ENCODE data around the gene MAP4.

MAP4 gene

DNA sequence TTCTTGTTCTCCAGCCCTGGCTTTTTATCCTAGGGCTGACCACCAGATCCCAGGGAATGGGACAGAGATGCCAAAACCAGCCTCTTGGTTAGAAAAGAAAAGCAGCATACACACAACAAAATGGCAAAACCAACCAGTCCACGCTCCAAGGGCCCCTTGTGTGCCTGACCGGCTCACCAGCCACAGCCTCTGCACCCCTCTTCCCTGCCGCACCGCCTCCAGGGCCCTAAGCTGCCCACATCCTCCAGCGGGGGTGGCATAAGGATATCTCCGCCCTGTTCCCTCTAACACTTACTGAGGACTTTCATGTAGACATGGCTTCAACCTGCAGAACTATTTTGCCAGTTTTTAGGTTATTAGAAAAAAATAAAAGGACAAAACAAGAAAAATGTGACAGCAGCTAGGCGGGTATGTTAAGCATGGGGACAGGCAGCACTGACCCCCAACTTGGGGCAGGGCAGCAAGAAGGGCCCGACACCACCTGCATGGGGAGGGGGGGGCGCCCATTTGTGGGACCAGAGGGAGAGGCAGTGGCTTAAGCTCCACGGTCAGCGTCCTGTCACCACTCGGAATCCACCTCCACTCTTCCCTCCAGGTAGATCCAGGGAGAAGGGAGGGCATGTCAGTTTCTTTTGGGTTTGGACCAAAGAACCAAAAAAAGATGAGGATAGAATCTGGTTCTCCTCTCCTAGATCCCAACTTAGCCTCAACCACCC lies 164.2 kb downstream of the MAP4 start:
- TF ChIP-seq TAF1 (IDR thresholded peaks at IDR 0.05; ENCODE audit: low read depth, low read length) (no peak), PAX5 (IDR thresholded peaks at IDR 0.05; ENCODE audit: insufficient read depth, low read length, severe bottlenecking) (no peak), POLR2AphosphoS5 (IDR thresholded peaks at IDR 0.05; ENCODE audit: low read depth, low read length) (no peak), SPI1 (IDR thresholded peaks at IDR 0.05; ENCODE audit: low read depth, low read length) (no peak), POU2F2 (IDR thresholded peaks at IDR 0.05; ENCODE audit: low read depth, low read length) (no peak), POLR2A (IDR thresholded peaks at IDR 0.05; ENCODE audit: low read depth, low read length) (no peak)
- DNase-seq (ENCODE audit: insufficient read length, low spot score) (no peak), FAIRE-seq (no peak)

DNA sequence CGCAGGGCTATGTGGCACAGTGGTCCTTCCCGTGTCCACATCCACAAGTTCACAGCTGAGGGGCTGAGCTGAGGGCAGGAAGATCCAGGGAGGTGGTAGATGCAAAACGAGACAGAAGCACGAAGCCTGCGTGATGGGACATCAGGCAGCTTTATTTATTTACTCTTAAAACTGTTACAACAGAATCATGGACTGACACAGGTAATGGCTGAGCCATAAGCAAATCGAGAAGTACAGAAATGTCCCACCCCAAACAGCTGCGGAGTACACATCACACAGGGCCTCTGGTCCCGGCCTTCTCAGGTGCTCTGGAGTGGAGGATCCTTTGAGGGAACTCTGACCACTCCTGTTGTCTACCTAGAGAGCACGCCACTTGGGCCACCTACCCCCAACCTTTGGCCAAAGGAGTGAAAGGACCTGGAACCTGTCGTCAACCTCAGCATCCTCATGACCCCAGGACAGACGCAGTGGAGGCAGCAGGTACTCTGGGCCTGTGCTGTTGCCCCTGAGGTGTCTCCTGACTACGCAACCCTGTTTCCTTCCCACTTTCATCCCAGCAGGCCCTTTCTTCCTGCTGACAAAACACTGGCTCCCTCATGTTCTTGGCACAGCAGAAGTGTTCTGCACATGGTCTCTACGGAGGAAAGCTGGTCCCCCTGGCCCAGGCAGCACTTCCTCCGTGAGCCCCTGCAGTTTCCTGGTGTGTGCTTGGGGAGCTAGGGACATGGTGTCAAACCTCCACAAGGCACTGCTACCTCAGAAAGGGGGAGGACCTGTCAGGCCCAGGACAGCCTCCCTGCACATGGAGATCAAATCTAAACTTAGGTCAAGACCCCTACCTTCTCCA lies 165.4 kb downstream of the MAP4 start:
- no peak for DNase-seq (ENCODE audit: insufficient read length, low spot score)
- FAIRE-seq, result no peak
- TF ChIP-seq POU2F2 (IDR thresholded peaks at IDR 0.05; ENCODE audit: low read depth, low read length) (no peak), PAX5 (IDR thresholded peaks at IDR 0.05; ENCODE audit: insufficient read depth, low read length, severe bottlenecking) (no peak), POLR2A (IDR thresholded peaks at IDR 0.05; ENCODE audit: low read depth, low read length) (no peak; the same call in none of the 2 replicates), TAF1 (IDR thresholded peaks at IDR 0.05; ENCODE audit: low read depth, low read length) (no peak), POLR2AphosphoS5 (IDR thresholded peaks at IDR 0.05; ENCODE audit: low read depth, low read length) (peak; percentile 73; the same call in 1 of the 2 replicates), SPI1 (IDR thresholded peaks at IDR 0.05; ENCODE audit: low read depth, low read length) (no peak)

DNA sequence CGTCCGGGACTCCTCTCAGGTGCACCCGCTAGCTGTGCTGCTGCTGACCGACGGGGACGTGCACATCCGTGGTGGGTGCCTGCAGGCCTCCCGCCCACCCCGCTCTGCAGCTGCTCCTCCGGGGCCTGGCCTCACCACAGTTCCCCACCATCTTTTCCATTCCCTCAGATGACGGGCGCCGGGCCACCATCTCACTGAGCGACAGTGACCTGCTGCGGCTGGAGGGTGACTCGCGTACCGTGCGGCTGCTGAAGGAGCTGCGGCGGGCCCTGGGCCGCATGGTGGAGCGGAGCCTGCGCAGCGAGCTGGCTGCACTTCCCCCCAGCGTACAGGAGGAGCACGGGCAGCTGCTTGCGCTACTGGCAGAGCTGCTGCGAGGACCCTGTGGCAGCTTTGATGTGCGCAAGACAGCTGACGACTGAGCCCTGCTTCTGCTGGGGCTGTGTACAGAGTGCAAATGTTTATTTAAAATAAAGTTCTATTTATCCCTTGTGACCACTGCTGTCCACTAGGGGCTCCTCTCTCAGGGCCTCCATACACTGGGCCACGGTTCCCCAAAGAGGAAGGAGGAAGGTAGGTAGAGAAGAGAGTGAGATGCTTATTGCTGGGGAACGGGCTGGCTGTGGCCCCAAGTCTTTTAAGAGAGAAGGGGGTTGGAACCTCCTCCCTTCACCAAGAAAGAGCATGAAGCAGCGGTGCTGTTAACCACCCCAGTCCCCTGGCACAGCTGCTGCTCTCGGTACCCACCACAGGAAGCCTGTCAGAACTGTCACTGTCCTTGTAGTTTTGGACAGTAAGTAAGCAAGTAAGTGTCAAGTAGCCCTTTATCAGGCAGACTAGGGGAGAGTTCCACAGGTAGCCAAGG lies 166.3 kb downstream of the MAP4 start:
- TF ChIP-seq TAF1 (IDR thresholded peaks at IDR 0.05; ENCODE audit: low read depth, low read length) (no peak), POLR2AphosphoS5 (IDR thresholded peaks at IDR 0.05; ENCODE audit: low read depth, low read length) (no peak; the same call in 1 of the 2 replicates), PAX5 (IDR thresholded peaks at IDR 0.05; ENCODE audit: insufficient read depth, low read length, severe bottlenecking) (no peak), POLR2A (IDR thresholded peaks at IDR 0.05; ENCODE audit: low read depth, low read length) (no peak), SPI1 (IDR thresholded peaks at IDR 0.05; ENCODE audit: low read depth, low read length) (no peak), POU2F2 (IDR thresholded peaks at IDR 0.05; ENCODE audit: low read depth, low read length) (no peak)
- no peak for FAIRE-seq
- DNase-seq (ENCODE audit: insufficient read length, low spot score), result no peak

DNA sequence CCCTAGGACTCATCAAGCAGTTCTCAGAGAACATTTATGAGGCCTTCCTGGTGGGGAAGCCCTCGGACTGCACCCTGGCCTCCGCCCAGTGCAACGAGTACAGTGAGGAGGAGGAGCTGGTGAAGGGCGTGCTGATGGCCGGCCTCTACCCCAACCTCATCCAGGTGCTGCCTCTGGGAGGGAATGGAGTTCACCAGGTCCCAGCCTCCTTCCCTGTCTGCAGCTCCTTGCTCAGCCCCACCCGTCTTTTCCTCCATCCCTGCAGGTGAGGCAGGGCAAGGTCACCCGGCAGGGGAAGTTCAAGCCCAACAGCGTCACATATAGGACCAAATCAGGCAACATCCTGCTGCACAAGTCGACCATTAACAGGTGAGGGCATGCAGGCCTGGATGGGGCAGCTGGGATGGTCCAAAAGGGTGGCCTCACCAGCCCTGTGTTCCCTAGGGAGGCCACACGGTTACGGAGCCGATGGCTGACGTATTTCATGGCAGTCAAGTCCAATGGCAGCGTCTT lies 167.0 kb downstream of the MAP4 start:
- no peak for FAIRE-seq
- TF ChIP-seq TAF1 (IDR thresholded peaks at IDR 0.05; ENCODE audit: low read depth, low read length) (no peak), POU2F2 (IDR thresholded peaks at IDR 0.05; ENCODE audit: low read depth, low read length) (no peak), POLR2A (IDR thresholded peaks at IDR 0.05; ENCODE audit: low read depth, low read length) (no peak), POLR2AphosphoS5 (IDR thresholded peaks at IDR 0.05; ENCODE audit: low read depth, low read length) (no peak; the same call in none of the 2 replicates), SPI1 (IDR thresholded peaks at IDR 0.05; ENCODE audit: low read depth, low read length) (no peak), PAX5 (IDR thresholded peaks at IDR 0.05; ENCODE audit: insufficient read depth, low read length, severe bottlenecking) (no peak)
- DNase-seq (ENCODE audit: insufficient read length, low spot score), result no peak

DNA sequence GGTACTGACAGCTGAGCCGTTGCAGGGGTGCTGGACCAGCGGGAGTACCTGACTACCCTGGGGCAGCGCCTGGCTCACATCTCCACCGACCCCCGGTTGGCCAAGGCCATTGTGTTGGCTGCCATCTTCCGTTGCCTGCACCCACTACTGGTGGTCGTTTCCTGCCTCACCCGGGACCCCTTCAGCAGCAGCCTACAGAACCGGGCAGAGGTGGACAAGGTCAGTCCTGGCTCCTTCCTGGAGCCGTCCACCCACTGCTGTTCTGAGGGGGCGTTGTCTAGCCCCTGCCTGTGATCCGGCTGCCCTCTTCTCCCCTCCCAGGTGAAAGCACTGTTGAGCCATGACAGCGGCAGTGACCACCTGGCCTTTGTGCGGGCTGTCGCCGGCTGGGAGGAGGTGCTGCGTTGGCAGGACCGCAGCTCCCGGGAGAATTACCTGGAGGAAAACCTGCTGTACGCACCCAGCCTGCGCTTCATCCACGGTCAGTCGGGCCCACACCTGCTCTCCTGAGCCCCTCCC lies 167.6 kb downstream of the MAP4 start:
- DNase-seq (ENCODE audit: insufficient read length, low spot score) (no peak), FAIRE-seq (no peak)
- TF ChIP-seq POLR2AphosphoS5 (IDR thresholded peaks at IDR 0.05; ENCODE audit: low read depth, low read length) (no peak; the same call in 1 of the 2 replicates), POU2F2 (IDR thresholded peaks at IDR 0.05; ENCODE audit: low read depth, low read length) (no peak), TAF1 (IDR thresholded peaks at IDR 0.05; ENCODE audit: low read depth, low read length) (no peak), PAX5 (IDR thresholded peaks at IDR 0.05; ENCODE audit: insufficient read depth, low read length, severe bottlenecking) (no peak), SPI1 (IDR thresholded peaks at IDR 0.05; ENCODE audit: low read depth, low read length) (no peak), POLR2A (IDR thresholded peaks at IDR 0.05; ENCODE audit: low read depth, low read length) (no peak)

DNA sequence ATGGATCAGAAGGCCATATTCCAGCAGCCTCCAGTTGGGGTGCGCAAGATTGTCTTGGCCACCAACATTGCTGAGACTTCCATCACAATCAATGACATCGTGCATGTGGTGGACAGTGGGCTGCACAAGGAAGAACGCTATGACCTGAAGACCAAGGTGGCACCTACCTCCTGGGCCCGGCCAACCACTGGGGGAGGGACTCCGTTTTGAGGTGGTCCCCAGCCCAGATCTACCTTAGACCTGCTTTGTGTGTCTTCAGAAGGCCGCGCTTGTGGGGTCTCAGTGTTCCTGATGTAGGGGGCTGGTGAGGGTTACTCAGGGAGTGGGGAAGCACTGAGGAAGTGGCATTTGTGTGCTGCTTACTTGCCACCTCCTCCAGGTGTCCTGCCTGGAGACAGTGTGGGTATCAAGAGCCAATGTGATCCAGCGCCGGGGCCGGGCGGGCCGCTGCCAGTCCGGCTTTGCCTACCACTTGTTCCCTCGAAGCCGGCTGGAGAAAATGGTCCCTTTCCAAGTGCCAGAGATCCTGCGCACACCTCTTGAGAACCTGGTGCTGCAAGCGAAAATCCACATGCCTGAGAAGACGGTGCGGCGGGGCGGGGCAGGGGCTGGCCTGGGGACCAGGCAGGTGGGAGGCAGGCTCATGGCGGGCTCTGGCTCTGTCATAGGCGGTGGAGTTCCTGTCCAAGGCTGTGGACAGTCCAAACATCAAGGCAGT lies 168.3 kb downstream of the MAP4 start:
- FAIRE-seq (no peak), DNase-seq (ENCODE audit: insufficient read length, low spot score) (no peak)
- TF ChIP-seq POLR2AphosphoS5 (IDR thresholded peaks at IDR 0.05; ENCODE audit: low read depth, low read length) (peak; percentile 54; the same call in 1 of the 2 replicates), POU2F2 (IDR thresholded peaks at IDR 0.05; ENCODE audit: low read depth, low read length) (no peak), POLR2A (IDR thresholded peaks at IDR 0.05; ENCODE audit: low read depth, low read length) (0 out of 2 replicates have a peak, but pooled peaks have one; percentile 2)

DNA sequence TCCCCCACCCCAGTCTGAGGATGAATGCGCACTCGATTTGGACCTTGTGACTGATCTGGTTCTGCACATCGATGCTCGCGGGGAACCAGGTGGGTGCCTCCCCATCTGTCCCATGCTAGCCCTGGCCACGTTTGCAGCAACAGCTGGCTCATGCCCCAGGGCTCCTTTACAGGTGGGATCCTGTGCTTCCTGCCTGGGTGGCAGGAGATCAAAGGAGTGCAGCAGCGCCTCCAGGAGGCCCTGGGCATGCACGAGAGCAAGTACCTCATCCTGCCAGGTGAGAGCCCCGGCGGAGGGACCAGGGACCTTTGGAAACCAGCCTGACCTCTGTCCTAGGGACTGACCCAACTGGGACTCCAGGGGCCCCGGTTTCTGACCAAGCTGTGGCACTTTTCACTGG lies 169.0 kb downstream of the MAP4 start:
- TF ChIP-seq PAX5 (IDR thresholded peaks at IDR 0.05; ENCODE audit: insufficient read depth, low read length, severe bottlenecking), result no peak
- no peak for TF ChIP-seq POU2F2 (IDR thresholded peaks at IDR 0.05; ENCODE audit: low read depth, low read length)
- no peak for TF ChIP-seq SPI1 (IDR thresholded peaks at IDR 0.05; ENCODE audit: low read depth, low read length)
- TF ChIP-seq POLR2AphosphoS5 (IDR thresholded peaks at IDR 0.05; ENCODE audit: low read depth, low read length), result no peak
- no peak for TF ChIP-seq POLR2A (IDR thresholded peaks at IDR 0.05; ENCODE audit: low read depth, low read length)
- TF ChIP-seq TAF1 (IDR thresholded peaks at IDR 0.05; ENCODE audit: low read depth, low read length), result no peak
- FAIRE-seq, result no peak
- DNase-seq (ENCODE audit: insufficient read length, low spot score), result no peak

DNA sequence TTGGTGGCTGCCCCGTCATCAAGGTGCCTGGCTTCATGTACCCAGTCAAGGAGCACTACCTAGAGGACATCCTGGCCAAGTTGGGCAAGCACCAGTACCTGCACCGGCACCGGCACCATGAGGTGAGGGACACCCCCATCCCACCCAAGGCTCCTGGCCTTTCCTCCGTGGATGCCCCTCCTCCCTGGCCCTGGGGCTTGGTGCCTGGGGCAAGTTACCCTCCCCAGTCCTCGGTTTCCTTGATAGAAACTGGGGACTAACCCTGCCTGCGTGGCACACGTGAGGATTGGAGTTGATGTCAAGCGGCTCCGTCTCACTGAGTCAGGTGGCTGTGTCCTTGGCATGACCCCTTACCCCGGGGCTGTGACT lies 169.4 kb downstream of the MAP4 start:
- FAIRE-seq (no peak), DNase-seq (ENCODE audit: insufficient read length, low spot score) (no peak)
- TF ChIP-seq POLR2A (IDR thresholded peaks at IDR 0.05; ENCODE audit: low read depth, low read length) (peak; percentile 35; the same call in 1 of the 2 replicates), TAF1 (IDR thresholded peaks at IDR 0.05; ENCODE audit: low read depth, low read length) (no peak), POU2F2 (IDR thresholded peaks at IDR 0.05; ENCODE audit: low read depth, low read length) (no peak), PAX5 (IDR thresholded peaks at IDR 0.05; ENCODE audit: insufficient read depth, low read length, severe bottlenecking) (no peak), POLR2AphosphoS5 (IDR thresholded peaks at IDR 0.05; ENCODE audit: low read depth, low read length) (no peak; the same call in none of the 2 replicates), SPI1 (IDR thresholded peaks at IDR 0.05; ENCODE audit: low read depth, low read length) (no peak)

All from GM12891 (cell line).